ENCODE data around the gene MYH13. TPM values are rescaled to one million over a fixed set of nuclear protein-coding genes. Genes with fewer than 3 reads are reported as not detected.

The MYH13 gene
- total RNA-seq (not detected in 2 replicates), polyA plus RNA-seq (not detected in 2 replicates), polyA minus RNA-seq (not detected in 2 replicates), Bru-seq, nascent RNA (not detected), BruChase-seq, experiment 1, labeled RNA remaining after a 6-hour chase (not detected), BruChase-seq, experiment 2, labeled RNA remaining after a 2-hour chase (not detected)
- polyA plus RNA-seq (2011; cell fraction: cytosol; rRNA removed) = not detected in 2 replicates
- not detected in 2 replicates for polyA plus RNA-seq (2011; cell fraction: nucleus; rRNA removed)
- polyA plus RNA-seq (2012) = not detected in 2 replicates
- not detected for polyA minus RNA-seq (2011; cell fraction: cytosol; rRNA and poly(A)+ RNA removed)
- not detected in 2 replicates for polyA minus RNA-seq (2011; cell fraction: nucleus; rRNA and poly(A)+ RNA removed)
- long read RNA-seq = 0 reads

- Histone ChIP-seq H3K9me3 (replicated peaks; ENCODE audit: control insufficient read depth, insufficient read depth, low read length) (peaks cover 2% of the 10 kb centered on the region), H3K36me3 (ENCODE audit: control insufficient read depth in 2 of 2, extremely low read depth in 1 of 2, insufficient read depth in 2 of 2, low read length in 2 of 2) (no peaks in the 10 kb centered on the region), H4K20me1 (replicated peaks; ENCODE audit: control insufficient read depth, extremely low read depth, insufficient read depth, low read length) (no peaks in the 10 kb centered on the region), H3K4me1 (ENCODE audit: control insufficient read depth, extremely low read depth, insufficient read depth, low read length) (no peaks in the 10 kb centered on the region), H3K27me3 (ENCODE audit: control insufficient read depth in 2 of 2, insufficient read depth in 2 of 2, low read length in 2 of 2) (no peaks in the 10 kb centered on the region), H3K4me2 (ENCODE audit: insufficient read depth, low read length) (no peak within 1 kb of the TSS), H3K79me2 (ENCODE audit: control insufficient read depth, insufficient read depth, low read length) (no peaks in the 10 kb centered on the region), H2AFZ (ENCODE audit: low read depth, low read length) (no peak within 1 kb of the TSS), H3K9me1 (replicated peaks; ENCODE audit: control insufficient read depth, extremely low read depth, insufficient read depth, low read length) (no peaks in the 10 kb centered on the region), H3K27ac (ENCODE audit: insufficient read depth, low read depth, low read length) (no peak within 1 kb of the TSS), H3K4me3 (replicated peaks in 1 of 3; ENCODE audit: insufficient read depth in 1 of 3, low read depth in 1 of 3, low read length in 3 of 3) (no peak within 1 kb of the TSS), H3K9ac (replicated peaks; ENCODE audit: extremely low read depth, insufficient read depth, low read length) (no peak within 1 kb of the TSS)
- no TSS peak for BruUV-seq (replicated peaks)
- DNase-seq (ENCODE audit: low read depth, low spot score) (no peak), FAIRE-seq (no peak)
- TF ChIP-seq GATA2 (IDR thresholded peaks at IDR 0.05; ENCODE audit: insufficient read depth, insufficient read length, low read depth, low read length) = no peak
- TF ChIP-seq JUN (IDR thresholded peaks at IDR 0.05; ENCODE audit: borderline replicate concordance, insufficient read depth, insufficient read length, low read depth) = no peak
- no peak for TF ChIP-seq FOS (IDR thresholded peaks at IDR 0.05; ENCODE audit: borderline replicate concordance, insufficient read depth, low read length)
- no peak for TF ChIP-seq POLR2A (IDR thresholded peaks at IDR 0.05; ENCODE audit: low read depth, low read length)
- no peak for TF ChIP-seq CTCF (IDR thresholded peaks at IDR 0.05; ENCODE audit: extremely low read depth in 1 of 2, insufficient read depth in 1 of 2, low read depth in 1 of 2, low read length in 2 of 2)
- TF ChIP-seq POLR2AphosphoS5 (IDR thresholded peaks at IDR 0.05; ENCODE audit: insufficient read depth, low read depth, low read length) = no peak
- TF ChIP-seq MYC (IDR thresholded peaks at IDR 0.05; ENCODE audit: low read depth, low read length) = no peak
- no peak for TF ChIP-seq EZH2 (IDR thresholded peaks at IDR 0.05; ENCODE audit: borderline replicate concordance, low read depth, low read length, severe bottlenecking)
- no peak for TF ChIP-seq MAX (IDR thresholded peaks at IDR 0.05; ENCODE audit: insufficient read depth, insufficient read length)
- dilution Hi-C loops (cut with MboI; ENCODE audit: extremely low pct_ligation_motif_present, low sequenced_read_pairs) (no loop called here), intact Hi-C loops (cut with micrococcal nuclease) (no loop called here)
- CTCF ChIA-PET = no interaction called here
- POLR2A ChIA-PET = no interaction called here
Observed at GRCh38 chr17:10372906-10373305, at the start of gene MYH13. TSS of gene MYH13 (minus strand) at chr17:10373006. CDS start at chr17:10364530, 8,476 bp downstream.
